GM19239 (cell line): ENCODE data around the gene C1QL4.
A peak's percentile ranks its signal among the peaks of the same experiment; 100 is the strongest.
"Not testable (repeated sequence)": the region's sequence is repeated elsewhere in the genome, so short reads cannot be mapped to it uniquely, and the experiment has no call there.

Experiments
- DNase-seq: peaks from one replicate; pipeline ENCODE4 v3.0.0; 2011; ENCODE audit warnings: low spot score; ENCODE audit not compliant: insufficient read length
- FAIRE-seq: peaks from 2 replicates; lab custom pipeline; 2011; peaks lifted over from hg19 to GRCh38; lab: Jason Lieb, UNC

Gene C1QL4

GRCh38 chr12:49335118-49335954, 1.7 kb downstream of the C1QL4 start:
- DNase-seq, result no peak
- FAIRE-seq, result no peak

GRCh38 chr12:49334681-49335080, 2.3 kb downstream of the C1QL4 start:
- DNase-seq, result no peak
- no peak for FAIRE-seq

- no peak for FAIRE-seq
- DNase-seq, result no peak
Measured at GRCh38 chr12:49334226-49334625, 2.8 kb downstream of the C1QL4 start.

- not testable (repeated sequence) for DNase-seq, FAIRE-seq
Measured at GRCh38 chr12:49333778-49334177, 3.2 kb downstream of the C1QL4 start.

GRCh38 chr12:49332891-49333371, 4.1 kb downstream of the C1QL4 start:
- DNase-seq (no peak), FAIRE-seq (no peak)

GRCh38 chr12:49332441-49332861, 4.5 kb downstream of the C1QL4 start:
- FAIRE-seq (no peak), DNase-seq (no peak)

- FAIRE-seq (no peak), DNase-seq (no peak)
Measured at GRCh38 chr12:49331380-49332222, 5.4 kb downstream of the C1QL4 start.

GRCh38 chr12:49330631-49331379, 6.2 kb downstream of the C1QL4 start:
- no peak for DNase-seq
- no peak for FAIRE-seq

- no peak for DNase-seq
- no peak for FAIRE-seq
Measured at GRCh38 chr12:49330032-49330619, 6.9 kb downstream of the C1QL4 start.

GRCh38 chr12:49328816-49329215, 8.2 kb downstream of the C1QL4 start:
- DNase-seq (no peak), FAIRE-seq (no peak)

GRCh38 chr12:49327887-49328286, 9.1 kb downstream of the C1QL4 start:
- FAIRE-seq (no peak), DNase-seq (no peak)

GRCh38 chr12:49327368-49327767, 9.6 kb downstream of the C1QL4 start:
- FAIRE-seq, result no peak
- no peak for DNase-seq

GRCh38 chr12:49325606-49326005, 11.4 kb downstream of the C1QL4 start:
- no peak for DNase-seq
- FAIRE-seq, result no peak

GRCh38 chr12:49323524-49324097, 13.4 kb downstream of the C1QL4 start:
- FAIRE-seq (no peak), DNase-seq (no peak)

GRCh38 chr12:49322708-49323523, 14.1 kb downstream of the C1QL4 start, which contains the start of gene TROAP:
Gene TROAP (plus strand): TSS chr12:49323255. CDS start chr12:49323609, 354 bp downstream.
- DNase-seq (peak; percentile 94), FAIRE-seq (peak; percentile 97)

GRCh38 chr12:49322367-49322707, 14.7 kb downstream of the C1QL4 start:
- DNase-seq, result no peak
- FAIRE-seq, result peak; percentile 8

- DNase-seq, FAIRE-seq: not testable (repeated sequence)
Measured at GRCh38 chr12:49320411-49321103, 16.4 kb downstream of the C1QL4 start.

GRCh38 chr12:49317118-49317517, 19.9 kb downstream of the C1QL4 start:
- DNase-seq, FAIRE-seq: not testable (repeated sequence)
